Activated CD4-positive, alpha-beta T cell treated with anti-CD3 and anti-CD28 coated beads for 36 hours (primary cell): ENCODE measurements around the gene RPL41. TPM values are rescaled to one million over a fixed set of nuclear protein-coding genes. Genes with fewer than 3 reads are reported as not detected.

ENCODE experiments used
- ATAC-seq: fragments of 200-7000 bp; cut with Tn5 transposase; one replicate; pipeline ENCODE4 v1.10.0; 2021; ENCODE audit warnings: mild to moderate bottlenecking, moderate library complexity
- CTCF ChIA-PET: fragments of 350-600 bp; sonication (Branson Sonifier 250); formaldehyde crosslinking; loops from one replicate; lab custom pipeline; 2021; ENCODE audit warnings: antibody characterized with exemption; lab: Charles Lee
- POLR2A ChIA-PET: fragments of 350-600 bp; sonication (Branson Sonifier 250); formaldehyde crosslinking; loops from one replicate; lab custom pipeline; 2021; ENCODE audit warnings: antibody characterized with exemption, inconsistent platforms; lab: Charles Lee
- DNase-seq: peaks from one replicate; pipeline ENCODE4 v3.0.0-alpha.2; 2020
- H3K27ac Mint-ChIP-seq: one replicate; pipeline ENCODE4 v1.8.0; 2021; ENCODE audit warnings: mixed read lengths
- H3K27me3 Mint-ChIP-seq: one replicate; pipeline ENCODE4 v1.8.0; 2021; ENCODE audit warnings: mixed read lengths
- H3K36me3 Mint-ChIP-seq: one replicate; pipeline ENCODE4 v1.8.0; 2021; ENCODE audit warnings: low read depth, mixed read lengths
- H3K4me1 Mint-ChIP-seq: one replicate; pipeline ENCODE4 v1.8.0; 2021; ENCODE audit warnings: mixed read lengths
- H3K4me3 Mint-ChIP-seq: one replicate; pipeline ENCODE4 v1.8.0; 2021; ENCODE audit warnings: mild to moderate bottlenecking, moderate library complexity, mixed read lengths
- H3K9me3 Mint-ChIP-seq: one replicate; pipeline ENCODE4 v1.8.0; 2021; ENCODE audit warnings: low read depth, mixed read lengths
- intact Hi-C, 2 experiments: fragments of 100-400 bp; cut with DNase I in 1 of 2; cut with micrococcal nuclease in 1 of 2; formaldehyde crosslinking; loops; one replicate each; pipeline versions ENCODE4 v1.14.2 to v1.15.1; 2022 to 2024; cut with DNase I, micrococcal nuclease
- total RNA-seq, 2 experiments: library from RNA; stranded (reverse); gene quantifications; one replicate each; pipeline ENCODE4 v1.2.3, GENCODE V29; 2021

Gene RPL41
- total RNA-seq, 2 experiments from 2014 or later: 5,101 to 9,949 TPM

- H3K4me3 Mint-ChIP-seq: no peak overlapping the region
- intact Hi-C loops: no loop called here
- DNase-seq: no peak
- POLR2A ChIA-PET: no interaction called here
- ATAC-seq: no peak
- H3K27ac Mint-ChIP-seq: peak overlapping the region; percentile 83
- no peaks in the 10 kb centered on the region for H3K27me3 Mint-ChIP-seq
- peaks cover 71% of the 10 kb centered on the region for H3K36me3 Mint-ChIP-seq
- peaks cover 42% of the 10 kb centered on the region for H3K4me1 Mint-ChIP-seq
- CTCF ChIA-PET: interaction anchor here (0.7 to 2.0 kb wide), 4 partner anchors 10 to 157 kb away, joined by 3 to 6 read pairs (median 4); partner anchors contain the start of gene ESYT1
- H3K9me3 Mint-ChIP-seq: no peaks in the 10 kb centered on the region
Observed at GRCh38 chr12:56141946-56142784, 25.7 kb downstream of the RPL41 start.

GRCh38 chr12:56143217-56143616, 26.8 kb downstream of the RPL41 start:
- peaks cover 31% of the 10 kb centered on the region for H3K4me1 Mint-ChIP-seq
- intact Hi-C loops: no loop called here
- CTCF ChIA-PET: interaction anchor here (0.7 to 2.0 kb wide), 5 partner anchors 15 to 493 kb away, joined by 3 to 4 read pairs (median 3); partner anchors contain the start of gene ESYT1
- POLR2A ChIA-PET: interaction anchor here (0.6 to 0.9 kb wide), 4 partner anchors 15 to 327 kb away, joined by 3 to 4 read pairs (median 3); partner anchors contain the start of gene ESYT1
- H3K36me3 Mint-ChIP-seq: peaks cover 61% of the 10 kb centered on the region
- peak; percentile 74 for ATAC-seq
- H3K27ac Mint-ChIP-seq: peak overlapping the region; percentile 83
- no peaks in the 10 kb centered on the region for H3K9me3 Mint-ChIP-seq
- H3K4me3 Mint-ChIP-seq: no peak overlapping the region
- H3K27me3 Mint-ChIP-seq: no peaks in the 10 kb centered on the region
- DNase-seq: no peak

GRCh38 chr12:56143870-56144269, 27.4 kb downstream of the RPL41 start:
- intact Hi-C loops: no loop called here
- Mint-ChIP-seq H3K27me3 (no peaks in the 10 kb centered on the region), H3K27ac (peak overlapping the region; percentile 32), H3K4me1 (peaks cover 25% of the 10 kb centered on the region), H3K36me3 (peaks cover 54% of the 10 kb centered on the region), H3K4me3 (no peak overlapping the region), H3K9me3 (no peaks in the 10 kb centered on the region)
- DNase-seq: no peak
- ChIA-PET POLR2A (interaction anchor here (0.6 kb wide), 1 partner anchor 29 kb away, joined by 3 read pairs; no protein-coding TSS in a partner anchor), CTCF (interaction anchor here (0.6 to 1.2 kb wide), 6 partner anchors 16 to 492 kb away, joined by 3 read pairs; partner anchors contain the start of gene ESYT1)
- ATAC-seq: no peak

- peaks cover 26% of the 10 kb centered on the region for H3K4me1 Mint-ChIP-seq
- POLR2A ChIA-PET: no interaction called here
- no peak overlapping the region for H3K4me3 Mint-ChIP-seq
- no peaks in the 10 kb centered on the region for H3K9me3 Mint-ChIP-seq
- CTCF ChIA-PET: no interaction called here
- no peaks in the 10 kb centered on the region for H3K27me3 Mint-ChIP-seq
- H3K27ac Mint-ChIP-seq: peak overlapping the region; percentile 31
- no peak for DNase-seq
- intact Hi-C loops: no loop called here
- peaks cover 43% of the 10 kb centered on the region for H3K36me3 Mint-ChIP-seq
- ATAC-seq: no peak
Observed at GRCh38 chr12:56145217-56145616, 28.8 kb downstream of the RPL41 start.

- no peak for DNase-seq
- Mint-ChIP-seq H3K36me3 (peaks cover 32% of the 10 kb centered on the region), H3K27ac (peak overlapping the region; percentile 9), H3K4me1 (peaks cover 31% of the 10 kb centered on the region), H3K4me3 (no peak overlapping the region), H3K27me3 (no peaks in the 10 kb centered on the region), H3K9me3 (no peaks in the 10 kb centered on the region)
- ATAC-seq: no peak
- intact Hi-C loops: no loop called here
- ChIA-PET CTCF (interaction anchor here (0.7 to 1.1 kb wide), 2 partner anchors 30 to 112 kb away, joined by 3 read pairs; partner anchors contain the start of gene RPL41), POLR2A (no interaction called here)
Observed at GRCh38 chr12:56146492-56147460, 30.3 kb downstream of the RPL41 start.

GRCh38 chr12:56150563-56150962, 34.1 kb downstream of the RPL41 start:
- Mint-ChIP-seq H3K36me3 (peaks cover 4% of the 10 kb centered on the region), H3K9me3 (no peaks in the 10 kb centered on the region)
- intact Hi-C loops: loop anchor here (5.0 to 10.0 kb wide), 2 partner anchors 37 to 934 kb away; partner anchors contain the start of genes NAB2 (in 1 of the 2) and SMARCC2 (in 1 of the 2)

GRCh38 chr12:56151672-56152131, 35.3 kb downstream of the RPL41 start:
- Mint-ChIP-seq H3K4me1 (peaks cover 23% of the 10 kb centered on the region), H3K9me3 (no peaks in the 10 kb centered on the region), H3K27me3 (no peaks in the 10 kb centered on the region), H3K4me3 (peak overlapping the region; percentile 88), H3K27ac (peak overlapping the region; percentile 99), H3K36me3 (peaks cover 7% of the 10 kb centered on the region)
- DNase-seq (peak; percentile 86), ATAC-seq (peak; percentile 69)
- ChIA-PET CTCF (interaction anchor here (0.5 to 2.0 kb wide), 15 partner anchors 9 to 405 kb away, joined by 3 to 18 read pairs (median 5); partner anchors contain the start of genes ESYT1, SMARCC2 and ZC3H10), POLR2A (interaction anchor here (0.5 to 1.9 kb wide), 6 partner anchors 9 to 39 kb away, joined by 3 to 13 read pairs (median 5); partner anchors contain the start of genes ESYT1, RPL41 and ZC3H10)
- intact Hi-C loops: loop anchor here (1.0 to 10.0 kb wide), 15 partner anchors 23 to 933 kb away; partner anchors contain the start of genes ESYT1 (in 2 of the 2), PA2G4 (in 2 of the 2), SMARCC2 (in 2 of the 2) and ANKRD52 (in 1 of the 2)

More at GRCh38 chr12:56150563-56150962, 34.1 kb downstream of the RPL41 start:
- peak overlapping the region; percentile 88 for H3K4me3 Mint-ChIP-seq
- ATAC-seq: no peak
- no peak for DNase-seq
- H3K27me3 Mint-ChIP-seq: no peaks in the 10 kb centered on the region
- CTCF ChIA-PET: interaction anchor here (1.0 to 2.0 kb wide), 5 partner anchors 11 to 31 kb away, joined by 3 to 18 read pairs (median 6); partner anchors contain the start of gene ESYT1
- peak overlapping the region; percentile 99 for H3K27ac Mint-ChIP-seq
- POLR2A ChIA-PET: interaction anchor here (0.5 to 1.9 kb wide), 5 partner anchors 13 to 533 kb away, joined by 3 to 13 read pairs (median 5); partner anchors contain the start of gene ESYT1
- H3K4me1 Mint-ChIP-seq: peaks cover 23% of the 10 kb centered on the region

- H3K27me3 Mint-ChIP-seq: no peaks in the 10 kb centered on the region
- peak; percentile 98 for DNase-seq
- H3K4me1 Mint-ChIP-seq: peaks cover 26% of the 10 kb centered on the region
- peaks cover 8% of the 10 kb centered on the region for H3K36me3 Mint-ChIP-seq
- H3K9me3 Mint-ChIP-seq: no peaks in the 10 kb centered on the region
- intact Hi-C loops: loop anchor here (1.0 to 10.0 kb wide), 15 partner anchors 24 to 933 kb away; partner anchors contain the start of genes ESYT1 (in 2 of the 2), PA2G4 (in 2 of the 2), SMARCC2 (in 2 of the 2) and ANKRD52 (in 1 of the 2)
- ChIA-PET POLR2A (interaction anchor here (0.5 to 1.9 kb wide), 6 partner anchors 9 to 38 kb away, joined by 3 to 13 read pairs (median 5); partner anchors contain the start of genes ESYT1, RPL41 and ZC3H10), CTCF (interaction anchor here (0.6 to 2.0 kb wide), 13 partner anchors 13 to 404 kb away, joined by 3 to 18 read pairs (median 5); partner anchors contain the start of genes ESYT1, SMARCC2 and ZC3H10)
- peak within 1 kb of the TSS; percentile 88 for H3K4me3 Mint-ChIP-seq
- peak; percentile 92 for ATAC-seq
- H3K27ac Mint-ChIP-seq: peak within 1 kb of the TSS; percentile 99
Observed at GRCh38 chr12:56152132-56152755, 35.8 kb downstream of the RPL41 start, which contains the start of gene MYL6B. Gene MYL6B (plus strand): TSS chr12:56152587. CDS start chr12:56153919, 1,332 bp downstream.

- ATAC-seq: no peak
- no peak for DNase-seq
- ChIA-PET POLR2A (no interaction called here), CTCF (no interaction called here)
- Mint-ChIP-seq H3K27me3 (no peaks in the 10 kb centered on the region), H3K9me3 (no peaks in the 10 kb centered on the region), H3K27ac (peak overlapping the region; percentile 99), H3K4me1 (peaks cover 29% of the 10 kb centered on the region), H3K36me3 (peaks cover 12% of the 10 kb centered on the region), H3K4me3 (peak overlapping the region; percentile 88)
- intact Hi-C loops: loop anchor here (1.0 to 10.0 kb wide), 15 partner anchors 25 to 932 kb away; partner anchors contain the start of genes ESYT1 (in 2 of the 2), PA2G4 (in 2 of the 2), SMARCC2 (in 2 of the 2) and ANKRD52 (in 1 of the 2)
Observed at GRCh38 chr12:56152756-56153677, 36.6 kb downstream of the RPL41 start.
